ENCODE data around the gene ZC3H13. TPM values are rescaled to one million over a fixed set of nuclear protein-coding genes. Genes with fewer than 3 reads are reported as not detected.

The ZC3H13 gene
- polyA plus RNA-seq, 4 donors = 59.7 to 74.2 (median 69.0) TPM

DNA sequence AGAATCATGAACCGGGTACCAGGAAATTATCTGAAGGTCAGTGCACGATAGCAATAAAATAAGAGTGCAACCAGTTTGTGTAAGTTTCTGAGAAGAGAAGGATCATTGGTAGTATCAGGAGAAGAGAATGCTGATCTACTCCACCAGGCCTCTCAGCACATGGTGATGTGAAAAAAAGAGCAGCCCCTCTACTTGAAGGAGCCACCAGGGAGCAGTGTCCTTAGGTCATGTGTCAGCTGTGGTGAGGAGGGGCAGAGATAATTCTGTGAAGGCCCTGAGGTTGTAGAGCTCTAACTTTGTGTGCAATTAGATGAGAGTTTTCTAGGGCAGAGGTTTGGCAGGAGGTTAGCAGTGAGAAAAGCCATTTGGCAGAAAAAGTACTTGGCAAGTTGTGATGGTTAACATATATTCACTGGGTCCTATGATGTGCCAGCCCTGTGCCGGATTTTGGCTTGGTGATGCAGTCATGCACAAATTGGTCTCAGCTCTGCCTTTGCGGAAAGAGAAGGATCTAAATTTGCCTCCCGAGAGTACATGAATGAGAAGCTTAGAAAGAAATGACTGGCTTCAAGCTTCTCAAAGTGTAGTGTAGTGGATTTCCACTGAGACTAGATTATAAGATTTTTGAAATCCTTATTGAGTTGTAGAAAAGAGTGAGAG, 19.2 kb upstream of the ZC3H13 start:
- no peak for DNase-seq (ENCODE audit: low read depth in 4 of 4, low spot score in 3 of 4)

DNA sequence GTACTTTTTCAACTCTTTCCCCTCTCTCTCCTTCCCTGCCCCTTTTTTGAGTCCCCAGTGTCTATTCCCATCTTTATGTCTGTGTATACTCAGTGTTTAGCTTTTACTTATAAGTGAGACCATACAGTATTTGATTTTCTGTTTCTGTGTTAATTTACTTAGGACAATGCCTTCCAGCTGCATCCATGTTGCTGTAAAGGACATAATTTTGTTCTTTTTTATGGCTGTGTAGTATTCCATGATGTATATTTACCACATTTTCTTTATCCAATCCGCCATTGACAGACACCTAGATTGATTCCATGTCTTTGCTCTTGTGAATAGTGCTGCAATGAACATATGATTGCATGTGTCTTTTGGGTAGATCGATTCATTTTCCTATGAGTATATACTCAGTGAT, 10.7 kb upstream of the ZC3H13 start:
- DNase-seq (ENCODE audit: low read depth in 4 of 4, low spot score in 3 of 4) = no peak

DNA sequence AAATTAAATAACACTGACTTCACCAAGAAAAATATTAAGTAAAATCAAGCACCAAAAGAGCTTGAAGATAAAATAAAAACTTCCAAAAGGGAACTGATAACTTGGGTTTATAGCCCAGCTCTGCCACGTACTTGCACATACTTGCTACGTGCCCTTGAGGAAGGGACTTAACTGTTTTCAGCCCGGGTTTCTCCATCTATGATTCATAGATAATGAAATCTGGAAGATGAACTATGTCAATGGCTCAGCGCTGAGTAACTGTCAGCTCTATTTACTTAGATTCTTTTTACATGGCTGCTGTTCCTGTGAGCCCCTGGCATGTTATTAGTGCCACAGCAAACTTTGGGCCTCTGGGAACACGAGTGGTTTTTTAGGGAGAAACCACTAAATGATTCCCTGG, 9.6 kb upstream of the ZC3H13 start:
- DNase-seq (ENCODE audit: low read depth in 4 of 4, low spot score in 3 of 4) = no peak

DNA sequence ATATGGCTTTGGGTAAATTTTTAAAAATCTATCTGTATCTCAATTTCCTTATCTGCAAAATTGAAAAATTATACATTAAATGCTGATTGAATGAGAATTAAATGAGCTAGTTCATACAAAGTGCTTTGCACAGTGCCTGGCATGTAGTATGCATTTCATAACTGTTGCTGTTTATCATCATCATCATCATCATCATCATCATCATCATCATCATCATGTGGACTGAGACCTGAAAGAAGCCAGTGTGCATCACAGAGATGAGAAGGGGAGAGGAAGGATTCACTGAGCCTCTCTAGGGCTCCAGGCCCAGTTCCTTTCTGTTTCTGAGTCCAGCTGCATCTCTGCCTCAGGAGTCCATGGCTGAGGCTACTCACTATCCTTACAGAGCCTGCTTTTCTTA, 6.9 kb upstream of the ZC3H13 start:
- DNase-seq (ENCODE audit: low read depth in 4 of 4, low spot score in 3 of 4) = no peak

DNA sequence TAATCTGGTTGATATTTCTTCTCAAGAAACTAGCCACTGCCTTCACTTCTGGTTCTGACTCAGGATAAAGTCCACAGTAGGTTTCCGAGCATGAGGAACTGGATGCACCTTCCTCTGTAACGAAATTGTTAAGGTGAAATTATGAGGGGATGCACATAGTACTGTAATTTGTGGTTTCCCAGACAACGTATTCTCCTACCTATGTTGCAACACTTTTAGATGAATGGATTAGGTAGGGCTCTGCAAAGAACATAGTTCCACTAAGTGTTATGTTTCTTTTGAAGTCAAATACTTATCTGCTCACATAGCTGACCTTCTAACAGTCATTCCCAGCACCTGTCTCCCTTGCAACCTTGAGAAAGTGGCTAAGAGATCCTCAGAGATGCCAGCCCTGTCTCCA, 5.7 kb upstream of the ZC3H13 start:
- DNase-seq (ENCODE audit: low read depth in 4 of 4, low spot score in 3 of 4) = no peak

DNA sequence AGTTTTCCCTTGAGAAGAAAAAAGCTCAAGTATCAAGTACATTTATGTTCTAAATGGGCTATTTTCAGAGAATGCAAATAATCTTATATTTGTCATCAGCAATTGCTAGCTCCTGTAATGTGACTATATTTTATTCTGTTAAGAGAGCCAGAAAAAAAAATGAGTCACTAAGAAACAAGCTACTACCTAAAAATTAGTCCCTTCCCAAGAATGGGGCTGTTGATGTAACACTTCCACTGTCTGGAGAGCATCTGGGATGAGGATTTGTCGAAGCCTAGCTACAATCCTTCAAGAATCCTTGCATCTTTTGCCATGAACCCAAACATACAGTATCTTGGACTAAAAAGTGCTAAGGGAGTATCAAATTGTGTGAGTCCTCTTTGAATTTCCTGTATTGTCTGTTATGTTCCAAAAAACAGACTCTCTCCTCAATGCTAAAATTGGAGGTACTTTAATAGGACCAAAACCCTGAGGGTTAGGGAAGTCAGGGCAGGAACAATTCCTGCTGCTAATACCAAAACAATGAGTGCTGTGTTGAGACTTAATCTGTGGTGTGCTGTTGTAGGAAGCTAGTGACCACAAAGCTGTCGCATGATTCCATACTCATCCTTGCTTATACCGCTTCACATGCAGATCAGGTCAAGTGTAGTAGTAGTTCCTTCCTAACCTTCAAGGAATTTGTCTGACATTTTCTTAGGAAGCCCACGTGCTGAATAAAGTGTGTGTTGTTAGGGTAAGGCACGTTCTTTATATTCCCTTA, 4.9 kb upstream of the ZC3H13 start:
- DNase-seq (ENCODE audit: low read depth in 4 of 4, low spot score in 3 of 4) = no peak

DNA sequence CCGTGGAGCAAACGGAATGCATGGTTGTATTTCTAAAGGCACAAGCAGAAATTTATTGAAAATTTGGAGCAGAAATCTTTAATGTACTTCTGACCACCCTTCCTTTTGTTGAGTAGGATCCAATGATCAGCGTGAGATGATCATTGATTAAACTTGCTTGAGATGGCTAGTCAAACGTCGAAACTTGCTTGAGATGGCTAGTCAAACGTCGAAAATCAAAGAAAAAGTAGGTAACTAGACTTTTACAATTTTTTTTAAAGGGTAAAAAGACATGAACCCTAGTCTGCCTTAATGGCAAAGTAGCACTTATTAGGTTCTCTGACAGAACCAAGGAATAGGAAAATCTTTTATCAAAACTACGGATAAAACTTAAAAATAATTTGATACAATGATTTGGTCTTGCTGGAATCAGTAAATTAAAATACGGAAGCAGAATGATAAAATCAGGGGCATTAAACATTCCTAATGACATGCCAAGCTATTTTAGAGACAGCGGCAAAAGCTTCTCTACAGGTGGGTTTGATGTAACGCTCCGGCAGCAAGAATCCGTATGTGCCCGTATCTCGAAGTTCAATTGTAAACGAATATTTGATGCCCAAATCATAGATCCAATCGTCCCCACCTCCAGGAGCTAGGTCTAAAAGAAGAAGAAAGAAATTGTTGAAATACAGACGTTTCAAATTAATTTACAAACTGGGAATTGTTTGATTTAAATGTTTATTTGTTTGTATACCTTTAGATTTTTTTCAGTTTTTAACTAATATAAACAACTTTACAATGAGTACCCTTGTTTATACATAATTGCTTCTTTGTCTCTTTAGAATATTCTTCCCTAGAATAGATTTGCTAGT, 841 bp upstream of the ZC3H13 start:
- DNase-seq (ENCODE audit: low read depth in 4 of 4, low spot score in 3 of 4) = no peak

DNA sequence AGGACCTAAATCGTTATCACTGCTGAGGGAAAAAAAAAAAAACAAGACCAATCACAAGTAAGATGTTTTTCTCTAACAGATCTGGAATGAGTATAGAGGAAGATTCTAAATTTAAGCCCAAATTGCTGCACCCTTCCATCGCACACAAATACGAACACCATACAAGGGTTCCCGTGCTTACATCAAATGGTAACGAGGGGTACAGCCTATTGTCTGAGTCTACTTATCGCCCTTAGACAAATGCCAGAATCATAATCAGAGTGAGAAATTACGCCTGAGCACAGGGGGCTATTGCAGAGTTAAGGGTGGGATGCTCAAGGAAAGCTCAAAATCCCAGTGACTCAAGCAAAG, 603 bp downstream of the ZC3H13 start:
- DNase-seq (ENCODE audit: low read depth in 4 of 4, low spot score in 3 of 4) = peak in 3 of 4 donors; percentile 3 to 37 (median 20)

DNA sequence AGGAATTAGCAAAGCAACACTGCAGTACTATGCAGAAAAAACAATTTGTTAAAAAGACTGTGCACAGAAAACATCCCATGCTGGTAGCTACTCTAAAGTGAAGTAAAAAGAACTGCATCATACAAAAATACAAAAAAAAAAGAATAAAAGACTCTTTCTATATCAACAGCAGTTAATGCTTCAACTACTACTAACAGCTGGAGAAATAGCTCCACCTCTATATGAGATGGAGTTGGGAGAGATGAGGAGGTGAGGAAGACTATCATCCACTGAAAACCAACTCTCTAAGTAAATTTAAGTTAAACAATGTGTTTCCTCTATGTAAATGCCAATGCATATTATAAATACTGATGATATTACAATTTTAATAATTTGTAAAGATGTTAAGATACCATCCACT, 1.8 kb downstream of the ZC3H13 start:
- no peak for DNase-seq (ENCODE audit: low read depth in 4 of 4, low spot score in 3 of 4)

DNA sequence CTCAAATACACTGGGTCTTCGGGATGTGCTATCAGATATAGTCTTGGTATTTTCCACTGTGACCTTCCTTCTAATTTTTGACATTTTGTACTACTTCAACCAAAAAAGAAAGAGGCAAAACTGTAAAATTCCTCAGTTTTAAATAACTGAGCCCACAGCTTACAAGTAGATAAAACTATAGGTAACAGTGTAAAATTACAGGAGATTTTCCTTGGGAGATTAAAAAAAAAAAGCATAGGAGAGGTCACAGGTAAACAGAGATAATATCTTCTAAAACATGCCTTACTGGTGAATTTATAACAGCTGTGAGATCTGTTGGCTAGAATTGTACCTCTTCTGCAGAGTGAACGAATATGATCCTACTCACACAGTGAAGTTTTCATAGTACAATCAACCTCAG, 7.1 kb downstream of the ZC3H13 start:
- DNase-seq (ENCODE audit: low read depth in 4 of 4, low spot score in 3 of 4) = no peak

DNA sequence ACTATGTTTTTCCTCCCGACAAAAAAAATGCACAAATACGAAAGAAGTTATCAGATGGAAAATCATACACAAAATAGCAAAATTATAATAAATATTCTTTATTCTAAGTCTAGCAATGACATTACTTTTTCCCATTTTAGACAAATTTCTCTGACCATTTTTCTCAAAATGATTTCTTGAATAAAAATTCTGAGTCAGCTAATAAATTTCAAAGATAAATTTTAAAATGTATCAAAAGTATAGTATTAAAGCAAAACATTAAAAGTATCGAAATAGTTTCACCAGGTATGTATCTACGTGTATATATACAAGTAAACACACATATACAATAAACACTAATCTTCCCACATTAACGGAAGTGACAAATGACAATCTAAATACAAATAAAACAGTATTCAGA, 8.9 kb downstream of the ZC3H13 start:
- DNase-seq (ENCODE audit: low read depth in 4 of 4, low spot score in 3 of 4) = no peak

DNA sequence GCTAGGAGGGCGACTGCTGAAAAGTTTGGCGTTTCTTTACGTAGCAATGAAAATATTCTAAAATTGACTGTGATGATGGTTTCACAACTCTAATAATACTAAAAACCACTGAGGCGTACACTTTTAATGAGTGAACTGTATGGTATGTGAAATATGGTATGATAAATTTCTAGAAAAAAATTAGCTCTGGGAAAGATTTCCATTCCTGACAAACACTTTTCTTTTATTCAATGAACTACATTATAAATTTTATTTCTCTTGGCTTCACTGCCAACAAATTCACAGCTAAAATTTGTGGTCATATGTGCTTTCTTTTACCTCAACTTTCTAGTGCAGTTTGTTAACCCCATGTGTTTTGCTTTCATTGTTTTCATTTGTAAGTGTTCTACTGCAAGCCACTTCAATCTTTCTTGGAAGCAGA, 11.1 kb downstream of the ZC3H13 start:
- no peak for DNase-seq (ENCODE audit: low read depth in 4 of 4, low spot score in 3 of 4)

DNA sequence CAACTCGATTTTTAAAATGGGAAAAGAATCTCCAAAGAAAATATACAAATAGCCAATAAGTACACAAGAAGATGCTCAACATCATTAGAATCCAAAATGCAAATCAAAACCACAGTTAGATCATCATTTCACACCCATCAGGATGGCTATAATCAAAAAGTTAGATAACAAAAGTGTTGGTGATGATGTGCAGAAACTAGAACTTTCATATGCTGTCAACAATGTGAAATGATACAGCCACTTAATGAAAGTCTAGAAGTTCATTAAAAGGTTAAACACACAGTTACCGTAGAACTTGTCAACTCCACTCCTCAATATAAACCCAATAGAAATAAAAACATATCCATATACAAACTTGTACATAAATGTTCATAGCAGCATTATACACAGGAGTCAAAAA, 11.8 kb downstream of the ZC3H13 start:
- DNase-seq (ENCODE audit: low read depth in 4 of 4, low spot score in 3 of 4) = no peak

DNA sequence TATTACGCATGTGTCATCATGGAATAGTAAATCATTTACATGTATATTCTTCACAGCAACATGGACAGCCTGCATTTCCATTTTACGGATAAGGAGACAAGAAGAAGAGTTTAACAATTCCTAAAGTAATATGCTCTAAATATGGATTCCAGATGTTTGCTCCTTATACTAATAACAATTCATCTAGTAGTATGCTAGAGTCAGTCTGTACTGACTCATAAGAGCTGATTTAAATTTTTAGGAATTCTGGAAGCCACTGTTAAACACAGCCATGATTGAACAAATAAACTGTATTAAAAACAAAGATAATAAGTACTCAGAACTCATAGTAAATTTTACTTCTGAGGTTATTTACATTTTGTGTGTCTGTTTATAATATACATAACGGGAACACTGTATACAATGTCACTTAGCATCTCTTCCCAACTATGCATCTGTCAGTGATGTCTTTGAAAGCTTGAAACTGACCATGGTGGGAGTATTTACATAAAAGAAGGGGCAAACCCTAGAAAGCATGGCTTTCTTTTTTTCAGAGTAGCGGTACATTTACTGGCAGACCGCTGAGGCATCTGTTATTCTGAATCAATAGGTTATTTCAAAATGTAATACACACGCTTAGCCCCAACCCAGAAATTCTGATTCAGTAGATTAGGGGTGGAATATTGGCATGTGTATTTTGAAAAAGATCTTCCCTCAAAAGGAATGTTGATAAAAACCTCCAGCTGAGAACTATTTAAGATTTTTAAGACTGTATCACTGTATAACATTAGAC, 12.9 kb downstream of the ZC3H13 start:
- DNase-seq (ENCODE audit: low read depth in 4 of 4, low spot score in 3 of 4) = no peak

DNA sequence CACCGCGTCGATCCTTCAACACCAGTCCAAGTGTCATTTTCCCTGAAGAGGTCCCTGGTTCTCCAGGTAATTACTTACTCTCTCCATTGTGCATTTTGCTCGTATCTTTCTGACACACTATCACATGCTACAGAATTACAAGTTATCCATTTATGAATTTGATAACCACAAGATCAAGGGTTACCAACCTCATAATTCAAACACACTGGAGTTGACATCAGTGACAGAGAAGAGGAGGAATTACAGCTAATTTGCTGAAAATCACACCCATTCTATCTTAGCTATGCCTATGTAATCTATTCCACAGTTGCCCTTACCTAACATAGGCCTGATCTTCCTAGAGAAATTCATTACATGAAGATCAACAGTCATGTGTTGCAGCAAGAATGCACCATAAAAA, 14.2 kb downstream of the ZC3H13 start:
- no peak for DNase-seq (ENCODE audit: low read depth in 4 of 4, low spot score in 3 of 4)

DNA sequence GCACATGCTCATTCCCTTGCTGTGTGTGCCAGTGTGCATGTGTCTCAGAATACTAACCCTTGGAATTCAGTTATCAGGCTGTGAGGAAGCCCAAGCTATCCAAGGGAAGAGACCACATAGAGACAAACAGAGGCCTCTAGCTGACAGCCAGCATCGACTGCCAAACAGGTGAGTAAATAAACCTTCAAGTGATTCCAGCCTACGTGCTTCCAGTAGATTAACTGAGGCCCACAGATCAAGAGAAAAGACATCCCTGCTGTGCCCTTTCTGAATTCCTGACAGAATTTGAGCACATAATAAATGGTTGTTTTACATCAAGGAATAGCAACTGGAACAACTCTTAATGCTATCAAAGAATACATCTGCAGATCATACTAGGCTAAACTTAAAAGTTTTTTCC, 17.5 kb downstream of the ZC3H13 start:
- DNase-seq (ENCODE audit: low read depth in 4 of 4, low spot score in 3 of 4) = no peak

DNA sequence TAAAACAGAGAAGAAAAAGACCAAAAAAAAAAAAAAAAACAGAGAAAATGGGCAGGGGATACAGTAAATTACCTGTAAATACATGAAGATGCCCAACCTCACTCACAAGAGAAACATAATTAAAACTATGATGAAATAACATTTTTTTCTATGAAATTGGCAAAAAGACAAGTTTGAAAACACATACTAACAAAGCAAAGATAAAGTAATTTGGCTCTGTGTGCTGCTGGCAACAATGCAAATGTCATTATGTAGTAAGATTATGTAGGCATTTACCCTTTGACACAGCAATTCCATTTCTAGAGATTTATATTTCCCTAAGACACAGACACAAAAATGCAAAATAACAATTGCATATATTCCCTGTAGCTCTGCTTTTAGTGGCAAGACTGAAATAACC, 20.2 kb downstream of the ZC3H13 start:
- DNase-seq (ENCODE audit: low read depth in 4 of 4, low spot score in 3 of 4) = no peak

DNA sequence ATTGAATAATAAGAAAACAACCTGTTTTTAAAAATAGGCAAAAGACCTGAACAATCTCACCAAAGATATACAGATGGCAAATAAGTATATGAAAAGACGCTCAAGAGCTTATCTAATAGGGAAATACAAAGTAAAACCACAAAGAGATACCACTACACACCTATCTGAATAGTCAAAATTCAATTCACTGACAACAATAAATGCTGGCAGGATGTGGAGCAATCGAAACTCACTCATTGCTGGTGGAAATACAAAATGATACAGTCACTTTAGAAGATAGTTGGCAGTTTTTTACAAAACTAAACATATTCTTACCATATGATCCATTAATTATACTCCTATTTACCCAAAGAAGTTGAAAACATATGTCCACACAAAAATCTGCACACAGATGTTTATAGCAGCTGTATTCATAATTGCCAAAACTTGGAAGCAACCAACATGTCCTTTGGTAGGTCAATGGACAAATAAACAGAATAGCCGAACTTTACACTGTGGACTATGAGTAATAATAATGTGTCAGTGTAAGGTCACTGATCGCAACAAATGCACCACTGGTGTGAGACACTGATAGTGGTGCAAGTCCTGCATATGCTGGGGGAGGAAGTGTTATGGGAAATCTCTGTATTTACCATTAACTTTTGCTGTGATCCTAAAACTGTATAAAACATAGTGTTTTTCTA, 20.8 kb downstream of the ZC3H13 start:
- DNase-seq (ENCODE audit: low read depth in 4 of 4, low spot score in 3 of 4) = no peak

DNA sequence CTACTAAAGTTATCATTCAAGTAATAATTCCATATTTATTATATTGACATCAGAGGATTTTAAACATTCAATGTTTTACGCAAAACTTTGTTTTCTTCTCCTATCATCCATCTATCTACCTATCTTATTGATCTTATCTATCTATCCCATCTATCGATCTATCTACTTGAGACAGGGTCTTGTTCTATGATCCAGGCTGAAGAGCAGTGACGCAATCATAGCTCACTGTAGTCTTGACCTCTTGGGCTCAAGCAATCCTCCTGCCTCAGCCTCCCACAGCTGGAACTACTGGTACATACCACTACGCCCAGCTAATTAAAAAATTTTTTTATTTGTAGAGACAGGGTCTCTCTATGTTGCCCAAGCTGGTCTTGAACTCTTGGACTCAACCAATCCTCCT, 27.4 kb downstream of the ZC3H13 start:
- no peak for DNase-seq (ENCODE audit: low read depth in 4 of 4, low spot score in 3 of 4)

DNA sequence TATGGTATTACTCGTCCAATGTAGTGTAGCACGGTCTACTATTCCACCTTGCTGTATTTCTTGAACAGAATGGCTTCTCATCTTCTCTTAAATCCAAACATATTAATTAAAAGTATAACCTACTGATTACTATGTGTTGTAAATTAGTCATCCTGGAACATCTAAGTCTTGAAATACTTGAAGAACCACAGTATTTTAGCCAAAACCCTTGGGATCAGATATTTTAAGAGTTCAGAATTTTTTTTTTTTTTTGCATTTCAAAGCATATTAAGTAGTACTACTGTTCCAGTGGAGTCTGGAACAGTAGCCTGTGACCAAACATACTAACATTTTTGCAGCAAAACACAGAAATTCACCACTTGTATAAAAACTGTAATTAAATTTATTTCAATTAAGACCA, 30.1 kb downstream of the ZC3H13 start:
- no peak for DNase-seq (ENCODE audit: low read depth in 4 of 4, low spot score in 3 of 4)

All from right renal pelvis (tissue), 4 donors.